ENCODE measurements around the gene TRMT44.
A peak's percentile ranks its signal among the peaks of the same experiment; 100 is the strongest.

The TRMT44 gene

GRCh38 chr4:8464381-8464780, 23.8 kb downstream of the TRMT44 start:
- Histone ChIP-seq H3K4me3 (ENCODE audit: low read length) (no peak overlapping the region), H3K36me3 (replicated peaks; ENCODE audit: low read depth, low read length) (peaks cover 39% of the 10 kb centered on the region), H3K4me1 (ENCODE audit: low read length) (no peaks in the 10 kb centered on the region), H2AFZ (ENCODE audit: low read depth, low read length) (no peak overlapping the region), H4K20me1 (ENCODE audit: insufficient read depth, low read length) (no peaks in the 10 kb centered on the region), H3K9me3 (ENCODE audit: insufficient read depth, low read length) (no peaks in the 10 kb centered on the region), H3K4me2 (ENCODE audit: low read length) (no peak overlapping the region), H3K9ac (ENCODE audit: low read length) (no peak overlapping the region), H3K27ac (ENCODE audit: low read length) (no peak overlapping the region), H3K27me3 (ENCODE audit: low read depth, low read length) (no peaks in the 10 kb centered on the region), H3K79me2 (ENCODE audit: low read length) (no peaks in the 10 kb centered on the region)
- TF ChIP-seq EZH2phosphoT487 (IDR thresholded peaks at IDR 0.05; ENCODE audit: low read depth) (no peak), CTCF (IDR thresholded peaks at IDR 0.05; ENCODE audit: low read depth, low read length) (no peak)

- Histone ChIP-seq H3K27ac (ENCODE audit: low read length) (no peak overlapping the region), H2AFZ (ENCODE audit: low read depth, low read length) (no peak overlapping the region), H3K4me3 (ENCODE audit: low read length) (no peak overlapping the region), H3K79me2 (ENCODE audit: low read length) (no peaks in the 10 kb centered on the region), H3K9me3 (ENCODE audit: insufficient read depth, low read length) (no peaks in the 10 kb centered on the region), H4K20me1 (ENCODE audit: insufficient read depth, low read length) (no peaks in the 10 kb centered on the region), H3K27me3 (ENCODE audit: low read depth, low read length) (no peaks in the 10 kb centered on the region), H3K9ac (ENCODE audit: low read length) (no peak overlapping the region), H3K4me1 (ENCODE audit: low read length) (no peaks in the 10 kb centered on the region), H3K36me3 (replicated peaks; ENCODE audit: low read depth, low read length) (peaks cover 40% of the 10 kb centered on the region), H3K4me2 (ENCODE audit: low read length) (no peak overlapping the region)
- TF ChIP-seq CTCF (IDR thresholded peaks at IDR 0.05; ENCODE audit: low read depth, low read length), result no peak
- TF ChIP-seq EZH2phosphoT487 (IDR thresholded peaks at IDR 0.05; ENCODE audit: low read depth), result no peak
Observed at GRCh38 chr4:8465615-8466611, 25.3 kb downstream of the TRMT44 start.

GRCh38 chr4:8467016-8467415, 26.4 kb downstream of the TRMT44 start:
- Histone ChIP-seq H3K79me2 (ENCODE audit: low read length) (no peaks in the 10 kb centered on the region), H3K36me3 (replicated peaks; ENCODE audit: low read depth, low read length) (peaks cover 34% of the 10 kb centered on the region), H3K27ac (ENCODE audit: low read length) (no peak overlapping the region), H3K9me3 (ENCODE audit: insufficient read depth, low read length) (no peaks in the 10 kb centered on the region), H3K4me1 (ENCODE audit: low read length) (no peaks in the 10 kb centered on the region), H2AFZ (ENCODE audit: low read depth, low read length) (no peak overlapping the region), H3K9ac (ENCODE audit: low read length) (no peak overlapping the region), H3K27me3 (ENCODE audit: low read depth, low read length) (no peaks in the 10 kb centered on the region), H3K4me3 (ENCODE audit: low read length) (no peak overlapping the region), H3K4me2 (ENCODE audit: low read length) (no peak overlapping the region), H4K20me1 (ENCODE audit: insufficient read depth, low read length) (no peaks in the 10 kb centered on the region)
- TF ChIP-seq EZH2phosphoT487 (IDR thresholded peaks at IDR 0.05; ENCODE audit: low read depth) (no peak), CTCF (IDR thresholded peaks at IDR 0.05; ENCODE audit: low read depth, low read length) (no peak)

GRCh38 chr4:8468746-8469535, 28.4 kb downstream of the TRMT44 start:
- Histone ChIP-seq H3K36me3 (replicated peaks; ENCODE audit: low read depth, low read length) (peaks cover 30% of the 10 kb centered on the region), H2AFZ (ENCODE audit: low read depth, low read length) (no peak overlapping the region), H3K4me3 (ENCODE audit: low read length) (no peak overlapping the region), H3K9ac (ENCODE audit: low read length) (no peak overlapping the region), H3K4me2 (ENCODE audit: low read length) (no peak overlapping the region), H3K4me1 (ENCODE audit: low read length) (no peaks in the 10 kb centered on the region), H3K9me3 (ENCODE audit: insufficient read depth, low read length) (no peaks in the 10 kb centered on the region), H3K27ac (ENCODE audit: low read length) (no peak overlapping the region), H3K27me3 (ENCODE audit: low read depth, low read length) (no peaks in the 10 kb centered on the region), H3K79me2 (ENCODE audit: low read length) (no peaks in the 10 kb centered on the region), H4K20me1 (ENCODE audit: insufficient read depth, low read length) (no peaks in the 10 kb centered on the region)
- TF ChIP-seq CTCF (IDR thresholded peaks at IDR 0.05; ENCODE audit: low read depth, low read length) (peak; percentile 90), EZH2phosphoT487 (IDR thresholded peaks at IDR 0.05; ENCODE audit: low read depth) (no peak)

All from OCI-LY3 (cell line).